Neural cell (in vitro differentiated cells): Measurements from ENCODE around the gene FOXK2. TPM values are rescaled to one million over a fixed set of nuclear protein-coding genes. Genes with fewer than 3 reads are reported as not detected.

Source experiments
- H2AFZ ChIP-seq: fragments of 200-600, 300-800 bp; sonication (generic), shearing (Covaris generic); 2 replicates; pipeline ENCODE4 v1.6.0; 2014; ENCODE audit warnings: low read depth, mild to moderate bottlenecking, antibody characterized with exemption, low read length, moderate library complexity
- H3F3A ChIP-seq: fragments of 200-600 bp; shearing (Covaris generic); 2 replicates; pipeline ENCODE4 v1.6.1; 2016; ENCODE audit warnings: mild to moderate bottlenecking, moderate library complexity, mixed read lengths, antibody characterized with exemption, low read length; ENCODE audit not compliant: insufficient read depth, poor library complexity, severe bottlenecking
- H3K27ac ChIP-seq: fragments of 200-600, 300-800 bp; sonication (generic), shearing (Covaris generic); 2 replicates; pipeline ENCODE4 v1.5.1; 2014; ENCODE audit warnings: mild to moderate bottlenecking, low read length, moderate library complexity
- H3K27me3 ChIP-seq: fragments of 300-800, 200-600 bp; sonication (generic), shearing (Covaris generic); 2 replicates; pipeline ENCODE4 v1.6.0; 2014; ENCODE audit warnings: mild to moderate bottlenecking, low read depth, low read length, moderate library complexity; ENCODE audit not compliant: insufficient read depth
- H3K36me3 ChIP-seq: fragments of 300-800, 200-600 bp; sonication (generic), shearing (Covaris generic); 2 replicates; pipeline ENCODE4 v1.5.1; 2014; ENCODE audit warnings: mild to moderate bottlenecking, antibody characterized with exemption, low read length, moderate library complexity; ENCODE audit not compliant: insufficient read depth
- H3K4me2 ChIP-seq: fragments of 300-800, 200-600 bp; sonication (generic), shearing (Covaris generic); 2 replicates; pipeline ENCODE4 v1.6.0; 2014; ENCODE audit warnings: mild to moderate bottlenecking, low read length
- H3K4me3 ChIP-seq: fragments of 300-800, 200-600 bp; sonication (generic), shearing (Covaris generic); 2 replicates; pipeline ENCODE4 v1.5.1; 2014; ENCODE audit warnings: mild to moderate bottlenecking, low read length, moderate library complexity
- H3K79me2 ChIP-seq: fragments of 200-600 bp; shearing (Covaris generic); replicated peaks from 2 replicates; pipeline ENCODE4 v1.6.0; 2014; ENCODE audit warnings: mild to moderate bottlenecking, low read length, moderate library complexity; ENCODE audit not compliant: insufficient read depth
- H3K9ac ChIP-seq: fragments of 300-800, 200-600 bp; sonication (generic), shearing (Covaris generic); 2 replicates; pipeline ENCODE4 v1.6.1; 2016; ENCODE audit warnings: mild to moderate bottlenecking, low read length, mixed read lengths
- H3K9me2 ChIP-seq: fragments of 200-600 bp; shearing (Covaris generic); 2 replicates; pipeline ENCODE4 v1.6.1; 2016; ENCODE audit warnings: mild to moderate bottlenecking, low read length, mixed read lengths; ENCODE audit not compliant: insufficient read depth
- H3K9me3 ChIP-seq: fragments of 200-600, 300-800 bp; sonication (generic), shearing (Covaris generic); 2 replicates; pipeline ENCODE4 v1.6.1; 2016; ENCODE audit warnings: mild to moderate bottlenecking, mixed run types, low read length, moderate library complexity, mixed read lengths
- H4K20me1 ChIP-seq: fragments of 200-600 bp; shearing (Covaris generic); 2 replicates; pipeline ENCODE4 v1.6.1; 2016; ENCODE audit warnings: mild to moderate bottlenecking, mixed run types; ENCODE audit not compliant: insufficient read depth
- CTCF ChIP-seq: fragments of 450-650 bp; IDR thresholded peaks from 2 replicates; pipeline ENCODE4 v1.5.1; 2014; ENCODE audit warnings: antibody characterized with exemption, mild to moderate bottlenecking, moderate library complexity; ENCODE audit not compliant: poor library complexity, severe bottlenecking
- EP300 ChIP-seq: fragments of 450-650 bp; conservative IDR thresholded peaks from 2 replicates; pipeline ENCODE4 v1.6.1; 2014; ENCODE audit warnings: antibody characterized with exemption, mild to moderate bottlenecking, moderate library complexity; ENCODE audit not compliant: poor library complexity, severe bottlenecking
- EZH2 ChIP-seq: fragments of 200-600, 300-800 bp; shearing (Covaris generic), sonication (generic); IDR thresholded peaks from 2 replicates; pipeline ENCODE4 v1.6.1; 2014; ENCODE audit warnings: antibody characterized with exemption, low read length, borderline replicate concordance, mild to moderate bottlenecking; ENCODE audit not compliant: insufficient read depth, poor library complexity, severe bottlenecking
- MXI1 ChIP-seq: fragments of 450-650 bp; conservative IDR thresholded peaks from 2 replicates; pipeline ENCODE4 v1.6.1; 2014; ENCODE audit warnings: antibody characterized with exemption, mild to moderate bottlenecking; ENCODE audit not compliant: poor library complexity, severe bottlenecking
- POLR2AphosphoS5 ChIP-seq: IDR thresholded peaks from 2 replicates; pipeline ENCODE4 v1.6.1; 2012
- RAD21 ChIP-seq: fragments of 450-650 bp; conservative IDR thresholded peaks from 2 replicates; pipeline ENCODE4 v1.6.1; 2014; ENCODE audit warnings: antibody characterized with exemption, mild to moderate bottlenecking, moderate library complexity
- REST ChIP-seq: IDR thresholded peaks from 2 replicates; pipeline ENCODE4 v1.6.1; 2012; ENCODE audit warnings: borderline replicate concordance
- SMC3 ChIP-seq: fragments of 450-650 bp; conservative IDR thresholded peaks from 2 replicates; pipeline ENCODE4 v1.6.1; 2014; ENCODE audit warnings: antibody characterized with exemption, mild to moderate bottlenecking, moderate library complexity; ENCODE audit not compliant: poor library complexity
- TAF1 ChIP-seq: IDR thresholded peaks from 2 replicates; pipeline ENCODE4 v1.6.1; 2012; ENCODE audit warnings: low read depth
- polyA plus RNA-seq: library from polyadenylated mRNA; depleted of rRNA; stranded (reverse); fragments of >200 nt; gene quantifications from 2 replicates; pipeline ENCODE4 v1.2.3, GENCODE V29; 2014

Gene FOXK2
- polyA plus RNA-seq, 1 donor from 2014 or later = 24.4 TPM

- Histone ChIP-seq H3K79me2 (no peaks in the 10 kb centered on the region), H3K27ac (no peak overlapping the region), H2AFZ (no peak overlapping the region)
These were observed 16.3 kb upstream of the FOXK2 start for GRCh38 chr17:82503094-82503727.

GRCh38 chr17:82503728-82504308 lies 15.7 kb upstream of the FOXK2 start:
- Histone ChIP-seq H3F3A (no peaks in the 10 kb centered on the region), H3K9me3 (no peaks in the 10 kb centered on the region), H3K9me2 (no peaks in the 10 kb centered on the region), H3K4me3 (no peak overlapping the region), H3K4me2 (no peak overlapping the region), H4K20me1 (no peaks in the 10 kb centered on the region), H3K27me3 (no peaks in the 10 kb centered on the region), H2AFZ (no peak overlapping the region), H3K27ac (no peak overlapping the region), H3K79me2 (no peaks in the 10 kb centered on the region), H3K9ac (no peak overlapping the region), H3K36me3 (no peaks in the 10 kb centered on the region)
- TF ChIP-seq POLR2AphosphoS5 (no peak), MXI1 (no peak), EP300 (no peak), TAF1 (no peak), EZH2 (no peak), REST (no peak), RAD21 (no peak)

More at GRCh38 chr17:82503094-82503727, 16.3 kb upstream of the FOXK2 start:
- H3K36me3 ChIP-seq = no peaks in the 10 kb centered on the region
- H3K9me3 ChIP-seq = no peaks in the 10 kb centered on the region
- H3K9me2 ChIP-seq = no peaks in the 10 kb centered on the region
- no peaks in the 10 kb centered on the region for H3F3A ChIP-seq
- no peak overlapping the region for H3K9ac ChIP-seq
- H3K4me2 ChIP-seq = no peak overlapping the region
- TF ChIP-seq CTCF (no peak), RAD21 (no peak), TAF1 (no peak), REST (no peak), POLR2AphosphoS5 (no peak), EZH2 (no peak), SMC3 (no peak), EP300 (no peak)
- H4K20me1 ChIP-seq = no peaks in the 10 kb centered on the region
- H3K4me3 ChIP-seq = no peak overlapping the region
- H3K27me3 ChIP-seq = no peaks in the 10 kb centered on the region
